HG03103 (cell line): ENCODE data around the gene FRMPD4.
"Not testable (repeated sequence)": the region's sequence is repeated elsewhere in the genome, so short reads cannot be mapped to it uniquely, and the experiment has no call there.

Experiments used
- ATAC-seq: cut with Tn5 transposase; IDR thresholded peaks from one replicate; pipeline ENCODE4 v1.9.1; 2021; ENCODE audit warnings: low read depth; ENCODE audit not compliant: unreplicated experiment

Gene FRMPD4

GRCh38 chrX:12138361-12139313, at the start of gene FRMPD4:
TSS of gene FRMPD4 (plus strand) at chrX:12138473. CDS start at chrX:12138972, 499 bp downstream.
- no peak for ATAC-seq

- no peak for ATAC-seq
Measured at GRCh38 chrX:12089740-12090139, 48.5 kb upstream of the FRMPD4 start.

- ATAC-seq: no peak
Measured at GRCh38 chrX:12113321-12113720, 25.0 kb upstream of the FRMPD4 start.

GRCh38 chrX:12115377-12115776, 22.9 kb upstream of the FRMPD4 start:
- ATAC-seq: no peak

- no peak for ATAC-seq
Measured at GRCh38 chrX:12118134-12118533, 20.1 kb upstream of the FRMPD4 start.

- ATAC-seq: no peak
Measured at GRCh38 chrX:12128017-12128416, 10.3 kb upstream of the FRMPD4 start.

GRCh38 chrX:12137951-12138360, 317 bp upstream of the FRMPD4 start:
- ATAC-seq: no peak

- ATAC-seq: no peak
Measured at GRCh38 chrX:12139934-12140611, 1.8 kb downstream of the FRMPD4 start.

- ATAC-seq: no peak
Measured at GRCh38 chrX:12141511-12141910, 3.2 kb downstream of the FRMPD4 start.

GRCh38 chrX:12142661-12143060, 4.4 kb downstream of the FRMPD4 start:
- no peak for ATAC-seq

GRCh38 chrX:12145402-12145801, 7.1 kb downstream of the FRMPD4 start:
- no peak for ATAC-seq

- ATAC-seq: no peak
Measured at GRCh38 chrX:12149670-12150407, 11.6 kb downstream of the FRMPD4 start.

- no peak for ATAC-seq
Measured at GRCh38 chrX:12153317-12153716, 15.0 kb downstream of the FRMPD4 start.

GRCh38 chrX:12153741-12154140, 15.5 kb downstream of the FRMPD4 start:
- no peak for ATAC-seq

- no peak for ATAC-seq
Measured at GRCh38 chrX:12159799-12160198, 21.5 kb downstream of the FRMPD4 start.

- no peak for ATAC-seq
Measured at GRCh38 chrX:12162420-12162819, 24.1 kb downstream of the FRMPD4 start.

- not testable (repeated sequence) for ATAC-seq
Measured at GRCh38 chrX:12164180-12164579, 25.9 kb downstream of the FRMPD4 start.

- ATAC-seq: no peak
Measured at GRCh38 chrX:12170755-12171154, 32.5 kb downstream of the FRMPD4 start.

GRCh38 chrX:12174358-12174757, 36.1 kb downstream of the FRMPD4 start:
- ATAC-seq: no peak

- ATAC-seq: no peak
Measured at GRCh38 chrX:12197030-12197429, 58.8 kb downstream of the FRMPD4 start.

GRCh38 chrX:12206413-12206812, 68.1 kb downstream of the FRMPD4 start:
- ATAC-seq: no peak
